ENCODE results near the gene GRM8.

The GRM8 gene

GRCh38 chr7:127214956-127215718, 37.6 kb downstream of the GRM8 start:
- DNase-seq (ENCODE audit: low spot score) = no peak
- no peak for TF ChIP-seq CTCF (IDR thresholded peaks at IDR 0.05; ENCODE audit: borderline replicate concordance, control extremely low read depth, extremely low read depth, insufficient read depth, missing control alignments)
- in situ Hi-C loops (cut with MboI; ENCODE audit: low sequenced_read_pairs, unreplicated experiment) = no loop called here

- no peak for TF ChIP-seq CTCF (IDR thresholded peaks at IDR 0.05; ENCODE audit: borderline replicate concordance, control extremely low read depth, extremely low read depth, insufficient read depth, missing control alignments)
- DNase-seq (ENCODE audit: low spot score) = no peak
- in situ Hi-C loops (cut with MboI; ENCODE audit: low sequenced_read_pairs, unreplicated experiment) = no loop called here
Measured at GRCh38 chr7:127209886-127210285, 42.9 kb downstream of the GRM8 start.

GRCh38 chr7:127208860-127209259, 43.9 kb downstream of the GRM8 start:
- in situ Hi-C loops (cut with MboI; ENCODE audit: low sequenced_read_pairs, unreplicated experiment) = no loop called here
- no peak for DNase-seq (ENCODE audit: low spot score)
- TF ChIP-seq CTCF (IDR thresholded peaks at IDR 0.05; ENCODE audit: borderline replicate concordance, control extremely low read depth, extremely low read depth, insufficient read depth, missing control alignments) = no peak

- no peak for TF ChIP-seq CTCF (IDR thresholded peaks at IDR 0.05; ENCODE audit: borderline replicate concordance, control extremely low read depth, extremely low read depth, insufficient read depth, missing control alignments)
- in situ Hi-C loops (cut with MboI; ENCODE audit: low sequenced_read_pairs, unreplicated experiment) = no loop called here
- DNase-seq (ENCODE audit: low spot score) = no peak
Measured at GRCh38 chr7:127208351-127208750, 44.4 kb downstream of the GRM8 start.

- no peak for DNase-seq (ENCODE audit: low spot score)
- TF ChIP-seq CTCF (IDR thresholded peaks at IDR 0.05; ENCODE audit: borderline replicate concordance, control extremely low read depth, extremely low read depth, insufficient read depth, missing control alignments) = no peak
- in situ Hi-C loops (cut with MboI; ENCODE audit: low sequenced_read_pairs, unreplicated experiment) = no loop called here
Measured at GRCh38 chr7:127207806-127208205, 44.9 kb downstream of the GRM8 start.

GRCh38 chr7:127207230-127207629, 45.5 kb downstream of the GRM8 start:
- no peak for TF ChIP-seq CTCF (IDR thresholded peaks at IDR 0.05; ENCODE audit: borderline replicate concordance, control extremely low read depth, extremely low read depth, insufficient read depth, missing control alignments)
- DNase-seq (ENCODE audit: low spot score) = no peak
- in situ Hi-C loops (cut with MboI; ENCODE audit: low sequenced_read_pairs, unreplicated experiment) = no loop called here

All from GM13976 (cell line).